HEK293 (cell line): Measurements from ENCODE around the gene FXYD6.
"Not testable (repeated sequence)": the region's sequence is repeated elsewhere in the genome, so short reads cannot be mapped to it uniquely, and the experiment has no call there.

ENCODE experiments used
- CTCF ChIA-PET: fragments of 350-600 bp; formaldehyde crosslinking; extraction: SDS; loops from one replicate; lab custom pipeline; 2021; ENCODE audit warnings: antibody characterized with exemption; lab: Yijun Ruan, JAX
- POLR2A ChIA-PET: fragments of 300-600 bp; formaldehyde crosslinking; extraction: SDS; loops from one replicate; lab custom pipeline; 2020; ENCODE audit warnings: antibody characterized with exemption, inconsistent platforms; lab: Yijun Ruan, JAX
- H3K27ac ChIP-seq: fragments of 200-500 bp; sonication (Bioruptor generic); 2 replicates; pipeline ENCODE4 v1.5.1; 2014; ENCODE audit warnings: low read depth, low read length, control low read depth, inconsistent platforms; ENCODE audit errors: extremely low read depth
- H3K36me3 ChIP-seq, 2 experiments: fragments of 200-500 bp in 1 of 2; sonication (Bioruptor generic) in 1 of 2; 1 replicate in 1 of 2; 2 replicates in 1 of 2; pipeline ENCODE4 v1.5.1; 2014 to 2017; ENCODE audit warnings: inconsistent platforms in 2 of 2, low read length in 2 of 2; ENCODE audit not compliant: control insufficient read depth in 2 of 2, insufficient read depth in 1 of 2
- H3K4me1 ChIP-seq: fragments of 200-500 bp; sonication (Bioruptor generic); 2 replicates; pipeline ENCODE4 v1.5.1; 2014; ENCODE audit warnings: mild to moderate bottlenecking, low read length, inconsistent platforms; ENCODE audit not compliant: control insufficient read depth, insufficient read depth
- H3K4me3 ChIP-seq: 2 replicates; pipeline ENCODE4 v1.5.1; 2011; ENCODE audit warnings: low read depth, mild to moderate bottlenecking, control low read depth, low read length, moderate library complexity
- H3K9me3 ChIP-seq: fragments of 200-500 bp; sonication (Bioruptor generic); 2 replicates; pipeline ENCODE4 v1.5.1; 2014; ENCODE audit warnings: low read depth, low read length, inconsistent platforms; ENCODE audit not compliant: control insufficient read depth, insufficient read depth
- EGR2 ChIP-seq: fragments of 450-650 bp; formaldehyde crosslinking; IDR thresholded peaks from 2 replicates; pipeline ENCODE4 v1.5.1; 2016; ENCODE audit warnings: low read depth, missing biosample characterization, missing genetic modification characterization
- KLF1 ChIP-seq: fragments of 450-650 bp; formaldehyde crosslinking; IDR thresholded peaks from 2 replicates; pipeline ENCODE4 v1.5.1; 2016; ENCODE audit warnings: missing biosample characterization, missing genetic modification characterization
- SCRT1 ChIP-seq: fragments of 450-650 bp; formaldehyde crosslinking; IDR thresholded peaks from 2 replicates; pipeline ENCODE4 v1.5.1; 2016; ENCODE audit warnings: missing biosample characterization, missing genetic modification characterization, borderline replicate concordance
- SP2 ChIP-seq: fragments of 450-650 bp; formaldehyde crosslinking; IDR thresholded peaks from 2 replicates; pipeline ENCODE4 v1.5.1; 2016; ENCODE audit warnings: missing biosample characterization, missing genetic modification characterization
- ZBTB7A ChIP-seq: fragments of 450-650 bp; formaldehyde crosslinking; IDR thresholded peaks from 2 replicates; pipeline ENCODE4 v1.5.1; 2016; ENCODE audit warnings: low read depth, missing biosample characterization, missing genetic modification characterization
- ZFHX2 ChIP-seq: fragments of 450-650 bp; formaldehyde crosslinking; conservative IDR thresholded peaks from 2 replicates; pipeline ENCODE4 v1.5.1; 2016; ENCODE audit warnings: missing biosample characterization, missing genetic modification characterization
- ZNF221 ChIP-seq: fragments of 450-650 bp; formaldehyde crosslinking; IDR thresholded peaks from 2 replicates; pipeline ENCODE4 v1.5.1; 2017; ENCODE audit warnings: missing biosample characterization, missing genetic modification characterization, borderline replicate concordance
- ZNF335 ChIP-seq: fragments of 450-650 bp; formaldehyde crosslinking; conservative IDR thresholded peaks from 2 replicates; pipeline ENCODE4 v1.5.1; 2016; ENCODE audit warnings: missing biosample characterization, missing genetic modification characterization
- ZNF623 ChIP-seq: fragments of 450-650 bp; formaldehyde crosslinking; IDR thresholded peaks from 2 replicates; pipeline ENCODE4 v1.5.1; 2016; ENCODE audit warnings: missing biosample characterization, missing genetic modification characterization
- ZNF654 ChIP-seq: fragments of 450-650 bp; formaldehyde crosslinking; IDR thresholded peaks from 2 replicates; pipeline ENCODE4 v1.5.1; 2016; ENCODE audit warnings: low read depth, missing biosample characterization, missing genetic modification characterization
- TF ChIP-seq, protein P1 (sequence below): fragments of 450-650 bp; formaldehyde crosslinking; IDR thresholded peaks from 2 replicates; pipeline ENCODE4 v1.5.1; 2016; ENCODE audit warnings: missing biosample characterization, missing genetic modification characterization
- TF ChIP-seq, protein P2 (sequence below): fragments of 450-650 bp; formaldehyde crosslinking; IDR thresholded peaks from 2 replicates; pipeline ENCODE4 v1.5.1; 2016; ENCODE audit warnings: missing biosample characterization, missing genetic modification characterization
- TF ChIP-seq, protein P3 (sequence below): fragments of 450-650 bp; formaldehyde crosslinking; IDR thresholded peaks from 2 replicates; pipeline ENCODE4 v1.5.1; 2017; ENCODE audit warnings: missing biosample characterization, missing genetic modification characterization
- TF ChIP-seq, protein P4 (sequence below): fragments of 450-650 bp; formaldehyde crosslinking; IDR thresholded peaks from 2 replicates; pipeline ENCODE4 v1.5.1; 2017; ENCODE audit warnings: missing biosample characterization, missing genetic modification characterization
- TF ChIP-seq, protein P5 (sequence below): fragments of 450-650 bp; formaldehyde crosslinking; IDR thresholded peaks from 2 replicates; pipeline ENCODE4 v1.5.1; 2016; ENCODE audit warnings: missing biosample characterization, missing genetic modification characterization, low read depth

The FXYD6 gene

DNA sequence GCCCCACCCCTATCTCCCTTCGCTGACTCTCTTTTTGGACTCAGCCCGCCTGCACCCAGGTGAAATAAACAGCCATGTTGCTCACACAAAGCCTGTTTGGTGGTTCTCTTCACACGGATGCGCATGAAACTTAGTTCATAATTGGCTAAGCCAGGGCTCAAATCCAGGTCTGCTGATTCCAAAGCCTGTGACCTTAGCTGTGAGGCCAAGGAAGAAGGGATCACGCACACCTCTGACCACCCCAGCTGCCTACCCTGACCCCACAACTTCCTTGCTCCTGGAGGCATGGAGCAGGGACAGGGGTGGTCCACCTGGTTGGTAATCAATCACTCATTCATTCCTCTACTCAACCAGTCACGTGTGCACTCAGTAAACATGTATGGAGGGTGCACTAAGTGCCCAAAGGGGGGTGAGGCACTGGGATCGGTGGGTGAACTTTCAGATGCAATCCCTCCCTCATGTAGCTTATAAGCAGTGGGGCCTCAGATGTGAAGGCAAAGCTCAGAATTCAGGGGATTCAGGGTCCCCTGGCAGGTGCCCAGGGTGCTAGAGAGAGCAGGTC lies 62.2 kb downstream of the FXYD6 start:
- POLR2A ChIA-PET = no interaction called here
- H3K27ac ChIP-seq = no peak overlapping the region
- TF ChIP-seq ZNF623 (tag by site-specific recombination) (no peak), ZBTB7A (tag by site-specific recombination) (no peak), SP2 (tag by site-specific recombination) (no peak), SCRT1 (no peak), ZNF221 (tag by site-specific recombination) (no peak), ZNF335 (tag by site-specific recombination) (no peak)
- TF ChIP-seq, protein P1, sequence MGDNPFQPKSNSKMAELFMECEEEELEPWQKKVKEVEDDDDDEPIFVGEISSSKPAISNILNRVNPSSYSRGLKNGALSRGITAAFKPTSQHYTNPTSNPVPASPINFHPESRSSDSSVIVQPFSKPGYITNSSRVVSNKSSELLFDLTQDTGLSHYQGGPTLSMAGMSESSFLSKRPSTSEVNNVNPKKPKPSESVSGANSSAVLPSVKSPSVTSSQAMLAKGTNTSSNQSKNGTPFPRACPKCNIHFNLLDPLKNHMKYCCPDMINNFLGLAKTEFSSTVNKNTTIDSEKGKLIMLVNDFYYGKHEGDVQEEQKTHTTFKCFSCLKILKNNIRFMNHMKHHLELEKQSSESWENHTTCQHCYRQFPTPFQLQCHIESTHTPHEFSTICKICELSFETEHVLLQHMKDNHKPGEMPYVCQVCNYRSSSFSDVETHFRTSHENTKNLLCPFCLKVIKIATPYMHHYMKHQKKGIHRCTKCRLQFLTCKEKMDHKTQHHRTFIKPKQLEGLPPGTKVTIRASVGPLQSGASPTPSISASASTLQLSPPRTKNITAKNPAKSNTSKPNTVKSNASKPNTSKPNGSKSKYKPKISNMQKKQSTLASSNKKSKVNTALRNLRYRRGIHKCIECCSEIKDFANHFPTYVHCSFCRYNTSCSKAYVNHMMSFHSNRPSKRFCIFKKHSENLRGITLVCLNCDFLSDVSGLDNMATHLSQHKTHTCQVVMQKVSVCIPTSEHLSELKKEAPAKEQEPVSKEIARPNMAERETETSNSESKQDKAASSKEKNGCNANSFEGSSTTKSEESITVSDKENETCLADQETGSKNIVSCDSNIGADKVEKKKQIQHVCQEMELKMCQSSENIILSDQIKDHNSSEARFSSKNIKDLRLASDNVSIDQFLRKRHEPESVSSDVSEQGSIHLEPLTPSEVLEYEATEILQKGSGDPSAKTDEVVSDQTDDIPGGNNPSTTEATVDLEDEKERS (tag by site-specific recombination) = no peak
- TF ChIP-seq, protein P2, sequence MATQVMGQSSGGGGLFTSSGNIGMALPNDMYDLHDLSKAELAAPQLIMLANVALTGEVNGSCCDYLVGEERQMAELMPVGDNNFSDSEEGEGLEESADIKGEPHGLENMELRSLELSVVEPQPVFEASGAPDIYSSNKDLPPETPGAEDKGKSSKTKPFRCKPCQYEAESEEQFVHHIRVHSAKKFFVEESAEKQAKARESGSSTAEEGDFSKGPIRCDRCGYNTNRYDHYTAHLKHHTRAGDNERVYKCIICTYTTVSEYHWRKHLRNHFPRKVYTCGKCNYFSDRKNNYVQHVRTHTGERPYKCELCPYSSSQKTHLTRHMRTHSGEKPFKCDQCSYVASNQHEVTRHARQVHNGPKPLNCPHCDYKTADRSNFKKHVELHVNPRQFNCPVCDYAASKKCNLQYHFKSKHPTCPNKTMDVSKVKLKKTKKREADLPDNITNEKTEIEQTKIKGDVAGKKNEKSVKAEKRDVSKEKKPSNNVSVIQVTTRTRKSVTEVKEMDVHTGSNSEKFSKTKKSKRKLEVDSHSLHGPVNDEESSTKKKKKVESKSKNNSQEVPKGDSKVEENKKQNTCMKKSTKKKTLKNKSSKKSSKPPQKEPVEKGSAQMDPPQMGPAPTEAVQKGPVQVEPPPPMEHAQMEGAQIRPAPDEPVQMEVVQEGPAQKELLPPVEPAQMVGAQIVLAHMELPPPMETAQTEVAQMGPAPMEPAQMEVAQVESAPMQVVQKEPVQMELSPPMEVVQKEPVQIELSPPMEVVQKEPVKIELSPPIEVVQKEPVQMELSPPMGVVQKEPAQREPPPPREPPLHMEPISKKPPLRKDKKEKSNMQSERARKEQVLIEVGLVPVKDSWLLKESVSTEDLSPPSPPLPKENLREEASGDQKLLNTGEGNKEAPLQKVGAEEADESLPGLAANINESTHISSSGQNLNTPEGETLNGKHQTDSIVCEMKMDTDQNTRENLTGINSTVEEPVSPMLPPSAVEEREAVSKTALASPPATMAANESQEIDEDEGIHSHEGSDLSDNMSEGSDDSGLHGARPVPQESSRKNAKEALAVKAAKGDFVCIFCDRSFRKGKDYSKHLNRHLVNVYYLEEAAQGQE (tag by site-specific recombination) = no peak
- H3K36me3 ChIP-seq = no peaks in the 10 kb centered on the region
- H3K9me3 ChIP-seq = no peaks in the 10 kb centered on the region
- CTCF ChIA-PET = interaction anchor here (0.6 to 10.1 kb wide), 6 partner anchors 12 to 388 kb away, joined by 3 to 223 read pairs (median 44); no protein-coding TSS in a partner anchor
- peaks cover 3% of the 10 kb centered on the region; the same call in 1 of the 2 replicates for H3K4me1 ChIP-seq
- H3K4me3 ChIP-seq = no peak overlapping the region

DNA sequence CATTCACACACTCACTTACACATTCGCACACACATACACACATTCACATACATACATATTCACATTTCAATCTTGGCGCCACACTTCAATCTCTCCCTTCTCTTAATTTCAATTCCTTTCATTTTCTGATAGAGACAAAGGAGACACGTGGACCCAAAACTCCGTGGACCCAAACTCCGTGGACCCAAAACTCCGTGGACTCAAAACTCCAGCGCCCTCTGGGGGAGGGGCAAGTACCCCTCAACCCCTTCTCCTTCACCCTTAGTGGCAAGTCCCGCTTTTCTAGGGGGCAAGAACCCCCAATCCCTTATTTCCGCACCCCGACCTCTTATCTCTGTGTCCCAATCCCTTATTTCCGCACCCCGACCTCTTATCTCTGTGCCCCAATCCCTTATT lies 66.4 kb downstream of the FXYD6 start:
- H3K9me3 ChIP-seq, H3K27ac ChIP-seq: not testable (repeated sequence)
- TF ChIP-seq, protein P3, sequence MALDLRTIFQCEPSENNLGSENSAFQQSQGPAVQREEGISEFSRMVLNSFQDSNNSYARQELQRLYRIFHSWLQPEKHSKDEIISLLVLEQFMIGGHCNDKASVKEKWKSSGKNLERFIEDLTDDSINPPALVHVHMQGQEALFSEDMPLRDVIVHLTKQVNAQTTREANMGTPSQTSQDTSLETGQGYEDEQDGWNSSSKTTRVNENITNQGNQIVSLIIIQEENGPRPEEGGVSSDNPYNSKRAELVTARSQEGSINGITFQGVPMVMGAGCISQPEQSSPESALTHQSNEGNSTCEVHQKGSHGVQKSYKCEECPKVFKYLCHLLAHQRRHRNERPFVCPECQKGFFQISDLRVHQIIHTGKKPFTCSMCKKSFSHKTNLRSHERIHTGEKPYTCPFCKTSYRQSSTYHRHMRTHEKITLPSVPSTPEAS = 0 out of 2 replicates have a peak, but pooled peaks have one; percentile 4
- TF ChIP-seq, all 188 proteins: peak for 1; not testable (repeated sequence) for 187
- H3K36me3 ChIP-seq, POLR2A ChIA-PET, H3K4me3 ChIP-seq, H3K4me1 ChIP-seq: not testable (repeated sequence)
- CTCF ChIA-PET = interaction anchor here (0.6 to 6.3 kb wide), 10 partner anchors 7 to 400 kb away, joined by 3 to 131 read pairs (median 5); no protein-coding TSS in a partner anchor

DNA sequence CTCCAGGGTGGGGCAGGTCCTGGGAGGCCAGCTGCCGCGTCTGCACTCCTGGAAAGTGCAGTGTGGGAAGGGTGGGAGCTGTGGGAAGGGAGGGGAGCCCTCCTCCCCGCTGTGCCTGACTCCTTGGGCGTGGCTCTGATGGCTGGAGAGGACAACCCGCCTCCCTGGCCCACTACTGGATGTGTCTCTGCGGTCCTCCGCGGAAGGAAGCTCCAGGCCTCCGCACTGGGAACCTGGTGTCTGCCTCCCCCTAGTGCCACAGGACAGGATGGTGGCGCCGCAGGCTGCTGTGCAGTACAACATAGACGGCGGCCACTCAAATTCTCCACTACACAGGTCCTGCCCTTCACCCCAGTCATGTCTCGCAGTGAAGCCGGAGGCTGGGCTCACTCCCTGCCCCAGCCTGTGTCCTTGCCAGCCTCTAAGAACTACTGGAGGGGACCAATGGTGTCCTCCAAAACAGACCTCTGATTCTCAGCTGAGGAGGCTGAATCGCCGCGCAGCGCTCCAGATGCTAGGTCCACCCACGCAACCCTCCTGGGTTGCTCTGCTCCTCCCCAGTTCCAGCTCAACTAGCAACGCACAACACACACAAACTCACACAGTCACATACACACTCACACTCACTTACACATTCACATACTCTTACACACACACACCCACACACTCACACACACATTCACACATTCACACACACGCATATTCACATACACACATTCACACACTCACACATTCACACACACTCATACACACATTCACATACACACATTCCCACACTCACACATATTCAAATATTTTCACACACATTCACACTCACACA lies 67.0 kb downstream of the FXYD6 start:
- ChIA-PET CTCF (interaction anchor here (0.6 to 6.3 kb wide), 31 partner anchors 8 to 760 kb away, joined by 3 to 131 read pairs (median 4); partner anchors contain the start of gene DSCAML1), POLR2A (no interaction called here)
- no peaks in the 10 kb centered on the region for H3K9me3 ChIP-seq
- TF ChIP-seq ZNF654 (tag by site-specific recombination) (peak; percentile 71), KLF1 (tag by site-specific recombination) (peak; percentile 83), ZFHX2 (tag by site-specific recombination) (peak; percentile 76), EGR2 (tag by site-specific recombination) (peak; percentile 72)
- TF ChIP-seq, protein P4, sequence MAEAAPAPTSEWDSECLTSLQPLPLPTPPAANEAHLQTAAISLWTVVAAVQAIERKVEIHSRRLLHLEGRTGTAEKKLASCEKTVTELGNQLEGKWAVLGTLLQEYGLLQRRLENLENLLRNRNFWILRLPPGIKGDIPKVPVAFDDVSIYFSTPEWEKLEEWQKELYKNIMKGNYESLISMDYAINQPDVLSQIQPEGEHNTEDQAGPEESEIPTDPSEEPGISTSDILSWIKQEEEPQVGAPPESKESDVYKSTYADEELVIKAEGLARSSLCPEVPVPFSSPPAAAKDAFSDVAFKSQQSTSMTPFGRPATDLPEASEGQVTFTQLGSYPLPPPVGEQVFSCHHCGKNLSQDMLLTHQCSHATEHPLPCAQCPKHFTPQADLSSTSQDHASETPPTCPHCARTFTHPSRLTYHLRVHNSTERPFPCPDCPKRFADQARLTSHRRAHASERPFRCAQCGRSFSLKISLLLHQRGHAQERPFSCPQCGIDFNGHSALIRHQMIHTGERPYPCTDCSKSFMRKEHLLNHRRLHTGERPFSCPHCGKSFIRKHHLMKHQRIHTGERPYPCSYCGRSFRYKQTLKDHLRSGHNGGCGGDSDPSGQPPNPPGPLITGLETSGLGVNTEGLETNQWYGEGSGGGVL (tag by site-specific recombination) = peak; percentile 55
- TF ChIP-seq, protein P5, sequence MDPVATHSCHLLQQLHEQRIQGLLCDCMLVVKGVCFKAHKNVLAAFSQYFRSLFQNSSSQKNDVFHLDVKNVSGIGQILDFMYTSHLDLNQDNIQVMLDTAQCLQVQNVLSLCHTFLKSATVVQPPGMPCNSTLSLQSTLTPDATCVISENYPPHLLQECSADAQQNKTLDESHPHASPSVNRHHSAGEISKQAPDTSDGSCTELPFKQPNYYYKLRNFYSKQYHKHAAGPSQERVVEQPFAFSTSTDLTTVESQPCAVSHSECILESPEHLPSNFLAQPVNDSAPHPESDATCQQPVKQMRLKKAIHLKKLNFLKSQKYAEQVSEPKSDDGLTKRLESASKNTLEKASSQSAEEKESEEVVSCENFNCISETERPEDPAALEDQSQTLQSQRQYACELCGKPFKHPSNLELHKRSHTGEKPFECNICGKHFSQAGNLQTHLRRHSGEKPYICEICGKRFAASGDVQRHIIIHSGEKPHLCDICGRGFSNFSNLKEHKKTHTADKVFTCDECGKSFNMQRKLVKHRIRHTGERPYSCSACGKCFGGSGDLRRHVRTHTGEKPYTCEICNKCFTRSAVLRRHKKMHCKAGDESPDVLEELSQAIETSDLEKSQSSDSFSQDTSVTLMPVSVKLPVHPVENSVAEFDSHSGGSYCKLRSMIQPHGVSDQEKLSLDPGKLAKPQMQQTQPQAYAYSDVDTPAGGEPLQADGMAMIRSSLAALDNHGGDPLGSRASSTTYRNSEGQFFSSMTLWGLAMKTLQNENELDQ (tag by site-specific recombination) = no peak

More for the DNA sequence above, 67.0 kb downstream of the FXYD6 start:
- peaks cover 3% of the 10 kb centered on the region; the same call in 1 of the 2 replicates for H3K4me1 ChIP-seq
- H3K36me3 ChIP-seq = no peaks in the 10 kb centered on the region
- H3K27ac ChIP-seq = no peak overlapping the region
- no peak overlapping the region for H3K4me3 ChIP-seq
